ENCODE results near the gene TRPC4. TPM values are rescaled to one million over a fixed set of nuclear protein-coding genes. Genes with fewer than 3 reads are reported as not detected.

The TRPC4 gene
- total RNA-seq, 1 donor from 2014 or later: 6.5 TPM

- Mint-ChIP-seq H3K27ac (ENCODE audit: unreplicated experiment) (peak overlapping the region; percentile 93), H3K9me3 (ENCODE audit: unreplicated experiment) (no peaks in the 10 kb centered on the region), H3K36me3 (ENCODE audit: low read depth, unreplicated experiment) (no peaks in the 10 kb centered on the region), H3K4me3 (ENCODE audit: unreplicated experiment) (no peak overlapping the region), H3K4me1 (ENCODE audit: unreplicated experiment) (peaks cover 22% of the 10 kb centered on the region), H3K27me3 (ENCODE audit: unreplicated experiment) (no peaks in the 10 kb centered on the region)
- no peak for DNase-seq (ENCODE audit: low spot score)
- no peak for TF ChIP-seq CTCF (IDR thresholded peaks at IDR 0.05; ENCODE audit: unreplicated experiment)
Observed at GRCh38 chr13:37647031-37647650, 222.4 kb downstream of the TRPC4 start.

- TF ChIP-seq CTCF (IDR thresholded peaks at IDR 0.05; ENCODE audit: unreplicated experiment): no peak
- Mint-ChIP-seq H3K36me3 (ENCODE audit: low read depth, unreplicated experiment) (no peaks in the 10 kb centered on the region), H3K4me3 (ENCODE audit: unreplicated experiment) (no peak overlapping the region)
Observed at GRCh38 chr13:37646531-37646930, 223.0 kb downstream of the TRPC4 start.

GRCh38 chr13:37645181-37645740 is 224.3 kb downstream of the TRPC4 start:
- TF ChIP-seq CTCF (IDR thresholded peaks at IDR 0.05; ENCODE audit: unreplicated experiment): no peak
- no peak for DNase-seq (ENCODE audit: low spot score)
- Mint-ChIP-seq H3K4me3 (ENCODE audit: unreplicated experiment) (no peak overlapping the region), H3K4me1 (ENCODE audit: unreplicated experiment) (peaks cover 23% of the 10 kb centered on the region), H3K36me3 (ENCODE audit: low read depth, unreplicated experiment) (no peaks in the 10 kb centered on the region), H3K9me3 (ENCODE audit: unreplicated experiment) (no peaks in the 10 kb centered on the region), H3K27ac (ENCODE audit: unreplicated experiment) (no peak overlapping the region), H3K27me3 (ENCODE audit: unreplicated experiment) (no peaks in the 10 kb centered on the region)

More at GRCh38 chr13:37646531-37646930, 223.0 kb downstream of the TRPC4 start:
- peaks cover 22% of the 10 kb centered on the region for H3K4me1 Mint-ChIP-seq (ENCODE audit: unreplicated experiment)
- no peaks in the 10 kb centered on the region for H3K27me3 Mint-ChIP-seq (ENCODE audit: unreplicated experiment)
- H3K27ac Mint-ChIP-seq (ENCODE audit: unreplicated experiment): peak overlapping the region; percentile 93
- H3K9me3 Mint-ChIP-seq (ENCODE audit: unreplicated experiment): no peaks in the 10 kb centered on the region
- no peak for DNase-seq (ENCODE audit: low spot score)

GRCh38 chr13:37641391-37641790 is 228.2 kb downstream of the TRPC4 start:
- no peaks in the 10 kb centered on the region for H3K36me3 Mint-ChIP-seq (ENCODE audit: low read depth, unreplicated experiment)
- DNase-seq (ENCODE audit: low spot score): no peak
- H3K27me3 Mint-ChIP-seq (ENCODE audit: unreplicated experiment): peaks cover 3% of the 10 kb centered on the region
- no peak for TF ChIP-seq CTCF (IDR thresholded peaks at IDR 0.05; ENCODE audit: unreplicated experiment)
- no peaks in the 10 kb centered on the region for H3K9me3 Mint-ChIP-seq (ENCODE audit: unreplicated experiment)
- no peak overlapping the region for H3K4me3 Mint-ChIP-seq (ENCODE audit: unreplicated experiment)
- no peak overlapping the region for H3K27ac Mint-ChIP-seq (ENCODE audit: unreplicated experiment)
- H3K4me1 Mint-ChIP-seq (ENCODE audit: unreplicated experiment): peaks cover 13% of the 10 kb centered on the region

GRCh38 chr13:37640499-37640898 is 229.1 kb downstream of the TRPC4 start:
- no peak overlapping the region for H3K27ac Mint-ChIP-seq (ENCODE audit: unreplicated experiment)
- H3K4me3 Mint-ChIP-seq (ENCODE audit: unreplicated experiment): no peak overlapping the region
- H3K9me3 Mint-ChIP-seq (ENCODE audit: unreplicated experiment): no peaks in the 10 kb centered on the region
- peaks cover 3% of the 10 kb centered on the region for H3K27me3 Mint-ChIP-seq (ENCODE audit: unreplicated experiment)
- H3K4me1 Mint-ChIP-seq (ENCODE audit: unreplicated experiment): peaks cover 4% of the 10 kb centered on the region
- H3K36me3 Mint-ChIP-seq (ENCODE audit: low read depth, unreplicated experiment): no peaks in the 10 kb centered on the region
- no peak for TF ChIP-seq CTCF (IDR thresholded peaks at IDR 0.05; ENCODE audit: unreplicated experiment)
- peak; percentile 14 for DNase-seq (ENCODE audit: low spot score)

Measured in endothelial cell (in vitro differentiated cells).